ACC112 (cell line): ENCODE results near the gene GSG1L2.

Source experiments
- H2AFZ ChIP-seq: fragments of 200-600 bp; sonication (generic); one replicate; pipeline ENCODE4 v1.6.0; 2017; ENCODE audit warnings: antibody characterized with exemption, low read length; ENCODE audit not compliant: unreplicated experiment
- H3K27ac ChIP-seq: fragments of 200-600 bp; sonication (generic); 2 replicates; pipeline ENCODE4 v1.5.1; 2014; ENCODE audit warnings: low read depth, mild to moderate bottlenecking, antibody characterized with exemption, low read length, moderate library complexity
- H3K27me3 ChIP-seq: fragments of 200-600 bp; sonication (generic); 2 replicates; pipeline ENCODE4 v1.6.1; 2014; ENCODE audit warnings: mild to moderate bottlenecking, antibody characterized with exemption, low read length, moderate library complexity, mixed read lengths; ENCODE audit not compliant: insufficient read depth
- H3K36me3 ChIP-seq: fragments of 200-600 bp; sonication (generic); 2 replicates; pipeline ENCODE4 v1.6.1; 2016; ENCODE audit warnings: mild to moderate bottlenecking, antibody characterized with exemption, low read length, moderate library complexity, mixed read lengths; ENCODE audit not compliant: insufficient read depth
- H3K4me1 ChIP-seq: fragments of 200-600 bp; sonication (generic); one replicate; pipeline ENCODE4 v1.6.1; 2016; ENCODE audit warnings: low read length, mixed read lengths; ENCODE audit not compliant: insufficient read depth, unreplicated experiment, control insufficient read depth
- H3K4me3 ChIP-seq: fragments of 200-600 bp; sonication (generic); 2 replicates; pipeline ENCODE4 v1.5.1; 2014; ENCODE audit warnings: mild to moderate bottlenecking, low read depth, low read length
- H3K79me2 ChIP-seq: fragments of 200-600 bp; sonication (generic); one replicate; pipeline ENCODE4 v1.6.0; 2016; ENCODE audit warnings: low read length; ENCODE audit not compliant: control insufficient read depth, unreplicated experiment, insufficient read depth

GSG1L2 gene

DNA sequence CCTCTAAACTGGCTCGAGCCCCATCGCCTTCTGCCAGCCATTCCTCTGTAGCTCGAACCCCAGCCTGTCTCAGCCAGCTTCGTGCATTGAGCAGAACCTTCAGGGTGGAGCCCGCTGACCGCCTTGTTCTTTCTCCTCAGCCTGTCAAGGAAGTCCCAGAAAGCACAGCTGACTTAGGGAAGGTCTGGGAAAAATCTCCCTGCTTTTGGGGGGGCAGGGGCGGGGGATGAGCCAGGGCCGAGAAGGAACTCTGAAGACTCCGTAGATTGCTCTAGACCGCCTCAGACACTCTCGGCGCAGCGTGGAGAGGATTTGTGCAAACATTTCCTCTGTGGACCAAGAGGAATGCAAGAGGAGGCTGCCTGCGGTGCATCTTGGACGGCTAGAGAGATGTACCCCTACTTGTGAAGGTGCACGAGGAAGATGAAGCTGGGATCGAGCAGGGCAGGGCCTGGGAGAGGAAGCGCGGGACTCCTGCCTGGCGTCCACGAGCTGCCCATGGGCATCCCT lies 3.8 kb upstream of the GSG1L2 start, which contains the start of gene GLP2R:
TSS of gene GLP2R (plus strand) at position 284 of the 510 bp plus-strand sequence. CDS start at position 424, 140 bp downstream.
- Histone ChIP-seq H3K4me3 (no peak within 1 kb of the TSS), H2AFZ (no peak within 1 kb of the TSS), H3K36me3 (no peaks in the 10 kb centered on the region)

DNA sequence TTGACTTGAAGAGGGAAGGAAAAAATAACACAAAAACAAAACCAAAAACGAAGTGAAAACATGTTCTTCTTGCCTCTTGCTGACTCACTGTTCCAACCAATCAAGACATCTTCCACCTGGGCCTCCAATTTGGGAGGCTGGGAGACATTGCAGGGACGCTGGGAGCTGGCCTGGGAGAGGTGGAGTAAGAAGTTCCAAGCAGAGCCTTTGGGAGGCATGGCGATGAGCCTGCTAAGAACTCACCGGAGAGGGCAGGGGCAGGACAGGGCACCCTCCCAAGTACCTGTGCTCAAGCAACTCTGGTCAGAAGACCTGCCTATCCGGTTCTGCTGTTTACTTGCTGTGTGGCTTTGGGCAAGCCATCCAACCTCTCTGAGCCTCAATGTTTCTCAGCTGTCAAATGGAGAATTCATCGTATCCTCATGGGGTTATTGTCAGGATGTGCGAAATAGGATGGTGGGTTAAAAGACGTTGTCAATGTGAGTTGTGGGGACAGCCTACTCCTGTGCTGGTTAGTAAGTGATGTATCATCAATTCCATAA lies 3.0 kb upstream of the GSG1L2 start:
- H3K27ac ChIP-seq = no peak overlapping the region
- H3K36me3 ChIP-seq = no peaks in the 10 kb centered on the region
- no peaks in the 10 kb centered on the region for H3K79me2 ChIP-seq
- H3K27me3 ChIP-seq = no peaks in the 10 kb centered on the region
- H2AFZ ChIP-seq = no peak overlapping the region
- no peak overlapping the region for H3K4me3 ChIP-seq
- no peaks in the 10 kb centered on the region for H3K4me1 ChIP-seq

More for the DNA sequence above, 3.8 kb upstream of the GSG1L2 start, which contains the start of gene GLP2R:
- no peaks in the 10 kb centered on the region for H3K79me2 ChIP-seq
- H3K27me3 ChIP-seq = no peaks in the 10 kb centered on the region
- H3K4me1 ChIP-seq = no peaks in the 10 kb centered on the region
- no peak within 1 kb of the TSS for H3K27ac ChIP-seq

DNA sequence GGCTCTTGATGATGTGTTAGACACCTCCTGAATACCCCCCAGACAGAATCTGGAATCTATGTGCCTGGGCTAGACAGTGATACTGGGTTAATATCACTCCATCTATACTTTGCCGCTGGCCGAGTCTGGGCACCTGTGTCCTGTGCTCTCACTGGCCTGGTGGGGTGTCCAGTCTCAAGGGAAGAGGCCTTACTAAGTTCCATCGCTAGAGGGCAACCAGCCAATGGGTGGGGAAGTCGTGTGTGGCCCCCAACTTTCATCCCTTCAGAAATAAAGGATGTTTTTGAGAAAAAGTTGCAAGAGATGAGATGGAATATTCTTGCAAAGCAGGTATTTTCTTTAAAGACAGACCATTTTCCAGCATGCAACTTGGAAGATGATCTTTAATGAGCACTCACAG lies 2.2 kb upstream of the GSG1L2 start:
- H3K27me3 ChIP-seq = no peaks in the 10 kb centered on the region
- H3K36me3 ChIP-seq = no peaks in the 10 kb centered on the region
- H3K27ac ChIP-seq = no peak overlapping the region
- no peak overlapping the region for H2AFZ ChIP-seq
- H3K79me2 ChIP-seq = no peaks in the 10 kb centered on the region
- H3K4me1 ChIP-seq = no peaks in the 10 kb centered on the region
- H3K4me3 ChIP-seq = no peak overlapping the region

DNA sequence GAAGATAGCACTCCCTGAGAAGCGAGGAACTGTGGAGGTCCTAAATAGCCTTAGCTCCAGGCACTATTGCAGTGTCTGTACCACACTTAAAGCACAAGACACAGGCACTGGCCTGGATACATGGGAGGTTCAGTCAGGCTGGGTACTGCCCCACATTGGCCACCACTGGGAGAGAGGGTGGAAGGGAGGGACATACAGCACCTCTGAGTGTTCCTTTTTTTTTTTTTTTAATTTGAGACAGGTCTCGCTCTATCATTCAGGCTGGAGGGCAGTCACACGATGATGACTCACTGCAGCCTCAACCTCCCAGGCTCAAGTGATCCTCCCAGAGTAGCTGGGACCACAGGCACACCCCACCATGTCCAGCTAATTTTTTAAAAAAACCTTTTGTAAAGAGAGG lies 1.4 kb downstream of the GSG1L2 start:
- no peak overlapping the region for H3K27ac ChIP-seq
- no peak overlapping the region for H3K4me3 ChIP-seq
- no peaks in the 10 kb centered on the region for H3K79me2 ChIP-seq
- H2AFZ ChIP-seq = no peak overlapping the region
- no peaks in the 10 kb centered on the region for H3K36me3 ChIP-seq
- no peaks in the 10 kb centered on the region for H3K27me3 ChIP-seq
- H3K4me1 ChIP-seq = no peaks in the 10 kb centered on the region

DNA sequence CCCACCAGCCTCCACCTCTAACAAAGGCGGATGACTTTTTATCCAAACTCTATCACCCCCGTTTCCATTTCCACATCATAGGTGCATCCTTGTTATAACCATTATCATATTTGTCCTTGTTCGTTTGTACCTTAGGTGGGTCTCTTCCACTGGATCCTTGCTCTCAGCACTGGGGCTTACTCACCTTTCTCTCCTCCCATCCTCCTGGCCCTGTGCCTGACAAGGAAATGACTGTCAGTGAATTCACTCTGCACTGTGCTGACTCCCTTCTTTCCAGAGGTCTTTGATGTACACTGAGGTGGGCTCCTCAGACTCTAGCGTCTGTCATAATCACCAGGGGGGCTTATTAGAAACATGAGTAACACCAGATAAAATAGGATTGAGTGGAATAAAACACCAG lies 3.1 kb downstream of the GSG1L2 start:
- H2AFZ ChIP-seq = no peak overlapping the region
- H3K4me1 ChIP-seq = no peaks in the 10 kb centered on the region
- no peak overlapping the region for H3K4me3 ChIP-seq
- no peaks in the 10 kb centered on the region for H3K79me2 ChIP-seq
- H3K36me3 ChIP-seq = no peaks in the 10 kb centered on the region
- H3K27ac ChIP-seq = no peak overlapping the region
- no peaks in the 10 kb centered on the region for H3K27me3 ChIP-seq

DNA sequence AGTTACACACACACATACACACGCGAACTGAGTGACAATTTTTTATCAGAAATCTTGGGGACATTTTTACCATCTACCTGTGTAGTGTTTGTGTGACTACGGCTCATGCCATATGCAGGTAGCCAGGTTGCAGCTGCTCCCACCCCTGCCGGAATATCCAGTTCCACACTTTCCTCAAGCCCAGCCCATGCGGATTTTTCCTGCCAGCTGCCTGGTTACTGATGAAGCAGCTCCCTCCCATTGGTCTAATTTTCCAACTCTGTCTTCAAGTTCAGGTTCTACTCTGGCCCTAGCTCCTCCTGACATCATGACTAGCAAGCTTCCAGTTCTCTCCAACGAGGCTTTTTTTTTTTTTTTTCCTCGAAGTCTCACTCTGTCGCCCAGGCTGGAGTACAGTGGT lies 4.8 kb downstream of the GSG1L2 start:
- no peak overlapping the region for H3K27ac ChIP-seq
- no peaks in the 10 kb centered on the region for H3K27me3 ChIP-seq
- no peak overlapping the region for H3K4me3 ChIP-seq
- H3K79me2 ChIP-seq = no peaks in the 10 kb centered on the region
- no peak overlapping the region for H2AFZ ChIP-seq
- no peaks in the 10 kb centered on the region for H3K36me3 ChIP-seq
- no peaks in the 10 kb centered on the region for H3K4me1 ChIP-seq

DNA sequence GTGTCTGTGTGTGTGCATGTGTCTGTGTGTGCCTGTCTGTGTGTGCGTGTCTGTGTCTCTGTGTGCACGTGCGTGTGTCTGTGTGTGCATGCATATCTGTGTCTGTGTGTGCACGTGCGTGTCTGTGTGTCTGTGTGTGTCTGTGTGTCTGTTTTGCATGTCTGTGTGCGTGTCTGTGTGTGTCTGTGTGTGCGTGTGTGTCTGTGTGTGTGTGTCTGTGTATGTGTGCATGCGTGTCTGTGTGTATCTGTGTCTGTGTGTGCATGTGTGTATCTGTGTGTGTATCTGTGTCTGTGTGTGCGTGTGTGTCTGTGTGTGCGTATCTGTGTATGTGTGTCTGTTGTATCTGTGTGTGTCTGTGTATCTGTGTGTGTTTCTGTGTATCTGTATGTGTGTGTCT lies 5.4 kb downstream of the GSG1L2 start:
- H3K27me3 ChIP-seq = no peaks in the 10 kb centered on the region
- H2AFZ ChIP-seq = no peak overlapping the region
- H3K79me2 ChIP-seq = no peaks in the 10 kb centered on the region
- no peaks in the 10 kb centered on the region for H3K4me1 ChIP-seq
- no peak overlapping the region for H3K27ac ChIP-seq
- H3K36me3 ChIP-seq = no peaks in the 10 kb centered on the region
- no peak overlapping the region for H3K4me3 ChIP-seq

DNA sequence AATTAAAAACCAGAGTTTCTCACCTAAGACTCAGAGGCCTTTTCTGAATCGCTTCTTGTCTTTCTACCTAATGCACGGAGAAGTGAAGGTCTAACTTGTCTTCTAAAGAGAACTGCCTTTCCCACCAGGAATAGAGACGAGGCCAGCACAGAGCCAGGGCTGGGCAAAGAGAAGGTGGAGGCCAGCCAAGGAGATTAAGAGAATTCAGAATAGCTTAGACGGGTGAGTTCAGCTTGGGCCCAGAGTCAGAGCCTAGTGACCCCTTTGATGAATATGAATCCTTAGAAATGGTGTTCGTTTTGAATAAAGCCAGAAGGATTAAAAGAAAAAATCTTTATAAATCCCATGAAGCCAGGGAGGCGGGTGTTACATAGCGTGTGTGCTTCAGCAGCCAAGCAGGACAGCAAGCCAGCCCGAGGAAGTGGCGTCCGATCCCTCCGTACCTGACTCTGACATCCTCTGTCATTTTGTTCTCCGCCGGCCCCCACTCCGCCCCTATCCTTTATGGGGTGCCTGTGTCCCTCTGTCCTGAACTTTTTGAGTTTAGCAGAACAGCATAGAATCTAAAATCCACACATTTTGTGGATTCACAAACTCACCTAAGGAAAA lies 7.4 kb downstream of the GSG1L2 start:
- Histone ChIP-seq H3K4me1 (no peaks in the 10 kb centered on the region), H3K27me3 (no peaks in the 10 kb centered on the region), H3K79me2 (no peaks in the 10 kb centered on the region)

DNA sequence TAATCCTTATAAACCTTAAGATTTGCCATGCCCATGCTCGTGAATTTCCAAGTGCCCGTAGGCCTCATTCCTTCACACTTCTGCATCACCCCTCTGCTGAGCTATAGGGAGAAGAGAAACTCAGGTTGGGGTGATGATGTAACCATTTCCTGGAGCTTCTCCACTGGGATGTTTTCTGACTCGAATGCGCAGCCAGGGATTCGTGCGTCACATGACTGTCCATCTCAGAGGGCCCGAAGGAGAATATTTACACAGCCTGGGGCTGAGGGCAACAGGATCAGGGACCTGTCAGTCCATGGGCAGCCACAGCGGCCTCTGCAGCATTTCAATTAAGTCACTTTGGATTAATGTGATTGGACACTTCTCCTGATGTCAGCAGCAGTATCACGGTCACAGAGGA lies 8.7 kb downstream of the GSG1L2 start:
- H3K27ac ChIP-seq = no peak overlapping the region
- no peak overlapping the region for H2AFZ ChIP-seq

More for the DNA sequence above, 7.4 kb downstream of the GSG1L2 start:
- Histone ChIP-seq H3K4me3 (no peak overlapping the region), H3K36me3 (no peaks in the 10 kb centered on the region), H2AFZ (no peak overlapping the region), H3K27ac (no peak overlapping the region)

DNA sequence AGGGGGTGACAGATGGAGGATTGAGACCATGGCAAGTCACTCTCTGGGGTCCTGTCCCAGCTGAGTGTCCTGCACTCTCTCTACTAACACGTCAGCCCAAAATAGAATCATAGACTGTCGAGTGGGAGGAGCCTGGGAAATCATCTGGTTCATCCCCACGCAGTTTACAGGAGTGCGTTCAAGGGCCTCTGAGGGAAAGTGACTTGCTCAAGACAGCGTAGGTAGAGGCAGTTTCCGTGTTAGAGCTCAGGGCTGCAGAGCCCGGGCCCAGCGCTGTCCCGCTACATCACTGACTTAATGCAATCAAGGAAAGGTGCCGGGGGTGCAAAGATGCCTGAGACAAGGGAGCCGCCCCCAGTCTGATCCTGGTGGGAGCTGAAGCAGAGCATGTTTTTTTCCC lies 10.3 kb downstream of the GSG1L2 start:
- H3K4me1 ChIP-seq = no peaks in the 10 kb centered on the region

More for the DNA sequence above, 8.7 kb downstream of the GSG1L2 start:
- H3K79me2 ChIP-seq = no peaks in the 10 kb centered on the region
- H3K4me1 ChIP-seq = no peaks in the 10 kb centered on the region
- H3K4me3 ChIP-seq = no peak overlapping the region
- no peaks in the 10 kb centered on the region for H3K36me3 ChIP-seq
- no peaks in the 10 kb centered on the region for H3K27me3 ChIP-seq

DNA sequence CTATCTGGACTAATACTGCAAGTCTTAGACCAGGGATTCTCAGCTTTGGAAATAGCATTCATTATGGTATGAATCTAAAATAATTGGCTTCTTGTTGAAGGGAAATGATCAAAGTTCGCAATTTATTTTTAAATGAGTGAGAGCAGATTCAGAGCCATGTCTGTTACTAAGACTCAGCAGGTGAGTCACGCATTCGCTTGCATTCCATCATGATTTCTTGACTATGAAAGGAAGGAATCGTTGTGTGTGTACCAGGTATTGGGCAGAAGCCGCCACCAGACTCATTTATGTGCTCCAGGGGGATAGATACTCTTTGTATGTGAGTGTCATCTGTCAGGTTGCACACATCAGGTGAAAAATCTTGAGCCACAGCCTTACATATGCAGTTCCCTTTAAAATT lies 10.8 kb downstream of the GSG1L2 start:
- no peak overlapping the region for H3K4me3 ChIP-seq
- H3K27me3 ChIP-seq = no peaks in the 10 kb centered on the region
- no peak overlapping the region for H2AFZ ChIP-seq
- no peaks in the 10 kb centered on the region for H3K36me3 ChIP-seq
- no peaks in the 10 kb centered on the region for H3K79me2 ChIP-seq
- H3K4me1 ChIP-seq = no peaks in the 10 kb centered on the region
- no peak overlapping the region for H3K27ac ChIP-seq

More for the DNA sequence above, 10.3 kb downstream of the GSG1L2 start:
- Histone ChIP-seq H3K27me3 (no peaks in the 10 kb centered on the region), H3K36me3 (no peaks in the 10 kb centered on the region), H2AFZ (no peak overlapping the region), H3K27ac (no peak overlapping the region), H3K79me2 (no peaks in the 10 kb centered on the region), H3K4me3 (no peak overlapping the region)
